Measurements from ENCODE around the gene RHO.

GRCh38 chr3:129487183-129487867, 41.1 kb upstream of the RHO start:
- TF ChIP-seq CTCF (IDR thresholded peaks at IDR 0.05; ENCODE audit: insufficient read depth, low read length, poor library complexity, severe bottlenecking) (no peak), EZH2phosphoT487 (conservative IDR thresholded peaks at IDR 0.05; ENCODE audit: low read length) (no peak)
